GM21367 (cell line): ENCODE results near the gene PABPN1.

ENCODE experiments used
- ATAC-seq: cut with Tn5 transposase; IDR thresholded peaks from one replicate; pipeline ENCODE4 v1.9.1; 2021; ENCODE audit not compliant: unreplicated experiment

The PABPN1 gene

GRCh38 chr14:23357261-23357660 lies 36.0 kb downstream of the PABPN1 start:
- ATAC-seq, result no peak

DNA sequence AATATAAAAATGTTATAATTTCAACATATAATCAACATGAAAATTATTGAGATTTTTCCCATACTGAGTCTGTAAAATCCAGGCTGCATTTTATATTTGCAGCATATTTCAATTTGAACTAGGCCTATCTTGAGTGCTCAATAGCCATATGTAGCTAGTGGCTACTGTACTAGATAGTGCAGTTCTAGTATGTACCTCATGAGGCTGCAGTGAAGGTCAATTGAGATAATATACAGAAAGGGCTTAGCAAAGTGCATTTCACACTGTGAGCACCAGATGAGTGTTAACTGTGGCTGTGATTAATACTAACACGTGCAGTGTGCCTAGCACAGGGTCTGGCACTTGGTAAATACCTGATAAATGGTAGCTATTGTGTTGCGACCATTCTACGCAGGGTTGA lies 36.8 kb downstream of the PABPN1 start:
- ATAC-seq, result no peak

GRCh38 chr14:23358553-23359166 lies 37.4 kb downstream of the PABPN1 start:
- ATAC-seq, result no peak

- ATAC-seq, result no peak
Measured at GRCh38 chr14:23359167-23359626, 37.9 kb downstream of the PABPN1 start.

GRCh38 chr14:23359722-23360447 lies 38.6 kb downstream of the PABPN1 start:
- no peak for ATAC-seq

DNA sequence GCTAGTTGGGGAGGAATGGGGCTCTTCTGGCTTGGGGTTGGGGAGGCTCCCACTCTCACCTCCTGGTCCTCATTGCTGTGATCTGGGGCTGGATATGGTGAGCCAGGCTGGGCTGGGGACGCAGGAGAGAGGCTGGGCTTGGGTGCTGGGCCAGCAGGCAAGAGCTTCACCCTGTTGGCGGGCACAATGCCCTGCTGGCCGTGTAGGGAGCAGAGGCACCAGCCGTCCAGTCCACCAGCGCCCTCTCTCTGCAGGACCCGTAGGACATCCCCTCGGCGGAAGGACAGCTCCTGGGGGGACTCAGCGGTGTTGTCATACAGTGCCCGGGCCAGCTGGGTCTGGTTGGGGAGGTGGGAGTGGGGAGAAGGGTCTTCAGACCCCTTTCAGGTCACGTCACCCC lies 39.2 kb downstream of the PABPN1 start:
- no peak for ATAC-seq

DNA sequence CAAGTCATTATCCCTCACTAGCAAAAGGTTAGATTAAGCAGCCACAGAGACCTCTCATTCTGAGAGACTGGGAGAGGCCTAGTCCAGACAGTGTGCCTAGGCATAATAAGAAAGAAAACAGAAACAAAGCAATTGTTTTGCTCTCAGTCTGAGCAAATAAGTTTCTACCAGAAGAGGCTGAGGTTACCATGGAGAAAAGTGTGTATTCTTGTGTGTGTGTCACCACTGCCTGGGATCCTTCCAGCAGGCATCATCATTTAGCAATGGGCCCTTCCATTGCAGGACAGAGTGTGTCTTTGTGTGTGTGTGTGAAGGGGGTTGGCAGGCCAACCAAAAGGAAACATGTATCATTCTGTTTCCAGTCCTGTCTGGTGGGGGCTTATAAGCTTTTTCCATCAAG lies 40.1 kb downstream of the PABPN1 start:
- no peak for ATAC-seq

GRCh38 chr14:23361763-23362162 lies 40.5 kb downstream of the PABPN1 start:
- ATAC-seq, result no peak

- ATAC-seq, result no peak
Measured at GRCh38 chr14:23362200-23362599, 40.9 kb downstream of the PABPN1 start.

DNA sequence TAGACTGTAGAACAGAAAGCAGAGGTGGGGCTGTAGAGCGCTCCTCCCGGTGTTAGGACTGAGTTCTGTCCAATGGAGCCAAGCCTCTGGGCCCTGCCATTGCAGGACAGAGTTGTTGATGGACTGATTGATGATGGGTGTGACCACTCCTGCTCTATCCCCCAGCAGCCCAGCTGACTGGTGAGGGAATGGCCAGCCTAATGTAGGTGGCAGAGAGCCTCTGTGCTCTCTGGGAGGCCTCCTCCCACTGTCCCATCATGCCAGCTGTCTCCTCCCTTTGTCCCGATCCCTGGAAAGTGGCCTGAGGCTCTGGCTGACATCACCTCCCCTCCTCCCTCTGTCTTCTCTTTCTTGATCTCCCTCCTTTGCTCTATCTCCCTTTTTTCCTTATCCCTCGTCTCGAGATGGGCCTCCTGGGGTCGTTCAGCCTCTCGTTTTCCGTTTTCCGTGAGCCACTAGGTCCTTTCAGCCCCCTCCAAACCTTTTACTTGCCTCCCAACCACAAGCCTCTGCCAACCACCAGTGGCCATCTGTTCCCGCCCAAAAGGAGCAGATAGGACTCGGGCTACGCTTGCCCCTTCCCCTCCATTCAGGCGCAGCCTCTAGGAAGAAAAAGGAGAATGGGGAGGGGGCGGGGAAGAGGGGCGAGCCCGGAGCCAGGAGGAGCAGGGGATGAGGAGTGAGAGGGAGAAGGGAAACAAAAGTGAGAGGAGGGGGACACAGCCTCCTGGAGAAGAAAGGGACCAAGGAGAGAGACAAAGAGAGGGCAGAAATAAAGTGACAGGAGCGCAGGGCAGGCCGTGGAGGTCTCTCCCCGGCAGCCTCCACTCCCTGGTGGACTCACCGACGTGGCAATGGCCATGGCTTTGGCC lies 43.1 kb downstream of the PABPN1 start:
- ATAC-seq, result no peak

GRCh38 chr14:23365036-23365731 lies 43.9 kb downstream of the PABPN1 start, which contains the start of gene EFS:
Gene EFS, minus strand, starts transcription at chr14:23365172. Its CDS starts 147 bp downstream, at chr14:23365025.
- ATAC-seq, result no peak

GRCh38 chr14:23365732-23366425 lies 44.6 kb downstream of the PABPN1 start:
- ATAC-seq, result no peak

DNA sequence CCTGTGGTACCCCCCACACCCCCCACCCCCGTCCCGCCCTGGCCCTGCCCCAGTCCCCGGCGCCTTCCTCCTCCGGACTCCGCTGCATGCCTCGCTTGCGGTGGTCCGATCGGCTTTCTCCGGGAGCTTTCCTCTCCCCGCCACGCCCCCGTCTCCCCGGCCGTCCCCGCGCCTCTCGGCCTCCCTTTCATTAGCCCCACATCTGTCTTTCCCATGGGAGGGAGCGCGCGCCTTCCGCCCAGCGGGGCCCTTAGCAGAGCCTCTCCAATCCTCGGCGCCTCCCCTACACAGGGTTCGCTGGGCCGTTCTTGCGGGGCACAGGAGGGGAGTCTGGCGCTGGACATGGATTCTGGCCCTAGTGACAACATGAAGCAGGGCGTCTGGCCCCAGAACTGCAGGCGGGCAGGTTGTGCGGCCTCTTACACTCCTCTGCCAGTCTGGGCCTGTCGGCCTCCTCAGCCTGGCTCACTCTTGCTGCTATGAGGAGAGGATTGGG lies 45.2 kb downstream of the PABPN1 start:
- ATAC-seq, result no peak

GRCh38 chr14:23370221-23370620 lies 49.0 kb downstream of the PABPN1 start:
- ATAC-seq, result no peak

- no peak for ATAC-seq
Measured at GRCh38 chr14:23371865-23372264, 50.6 kb downstream of the PABPN1 start.

DNA sequence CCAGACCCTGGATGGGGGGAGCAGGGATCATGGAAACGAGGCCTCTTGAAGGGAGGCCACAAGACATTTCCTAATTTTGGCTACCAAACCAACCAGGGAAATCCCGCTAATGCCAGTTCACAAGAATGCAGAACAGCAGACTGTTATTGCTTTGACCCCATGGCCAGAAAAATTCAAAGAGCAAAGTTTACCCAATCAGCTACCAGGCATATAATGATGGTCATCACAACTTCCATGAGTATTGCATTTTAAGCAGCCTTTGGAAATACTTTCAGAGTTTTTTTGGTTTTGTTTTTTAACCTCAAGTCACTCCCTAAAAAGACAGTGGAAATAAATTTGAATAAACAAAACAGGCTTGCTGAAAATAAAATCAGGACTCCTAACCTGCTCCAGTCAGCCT lies 51.3 kb downstream of the PABPN1 start, which contains the start of gene IL25:
Gene IL25, plus strand, starts transcription at position 301 of the 400 bp plus-strand sequence.
- no peak for ATAC-seq

DNA sequence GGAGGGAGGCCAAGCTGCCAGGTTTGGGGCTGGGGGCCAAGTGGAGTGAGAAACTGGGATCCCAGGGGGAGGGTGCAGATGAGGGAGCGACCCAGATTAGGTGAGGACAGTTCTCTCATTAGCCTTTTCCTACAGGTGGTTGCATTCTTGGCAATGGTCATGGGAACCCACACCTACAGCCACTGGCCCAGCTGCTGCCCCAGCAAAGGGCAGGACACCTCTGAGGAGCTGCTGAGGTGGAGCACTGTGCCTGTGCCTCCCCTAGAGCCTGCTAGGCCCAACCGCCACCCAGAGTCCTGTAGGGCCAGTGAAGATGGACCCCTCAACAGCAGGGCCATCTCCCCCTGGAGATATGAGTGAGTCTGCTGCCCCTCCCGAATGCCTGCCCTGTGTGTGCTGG lies 51.8 kb downstream of the PABPN1 start:
- ATAC-seq, result no peak
